H9 (cell line): ENCODE data around the gene CTNNA1. TPM values are rescaled to one million over a fixed set of nuclear protein-coding genes. Genes with fewer than 3 reads are reported as not detected.

ENCODE experiments used
- DNase-seq: peaks from one replicate; pipeline ENCODE4 v3.0.0-alpha.2; 2017
- H2AFZ ChIP-seq: one replicate; pipeline ENCODE4 v1.6.1; 2013; ENCODE audit warnings: mild to moderate bottlenecking, low read length, control low read depth, moderate library complexity
- H2AK5ac ChIP-seq: 2 replicates; pipeline ENCODE4 v1.6.1; 2013; ENCODE audit warnings: low read length, control low read depth, mixed read lengths; ENCODE audit not compliant: insufficient read length
- H2BK120ac ChIP-seq: one replicate; pipeline ENCODE4 v1.6.1; 2013; ENCODE audit warnings: low read depth, mild to moderate bottlenecking, low read length, control low read depth, inconsistent platforms; ENCODE audit not compliant: poor library complexity, severe bottlenecking
- H2BK12ac ChIP-seq: 2 replicates; pipeline ENCODE4 v1.6.1; 2013; ENCODE audit warnings: low read length, control low read depth, mixed read lengths, low read depth; ENCODE audit not compliant: insufficient read length
- H2BK15ac ChIP-seq: 2 replicates; pipeline ENCODE4 v1.6.1; 2013; ENCODE audit warnings: low read depth, low read length, control low read depth
- H2BK20ac ChIP-seq: one replicate; pipeline ENCODE4 v1.6.1; 2013; ENCODE audit warnings: low read depth, mild to moderate bottlenecking, low read length, control low read depth, inconsistent platforms; ENCODE audit not compliant: poor library complexity, severe bottlenecking
- H2BK5ac ChIP-seq: 2 replicates; pipeline ENCODE4 v1.6.1; 2013; ENCODE audit warnings: low read length, control low read depth, mixed read lengths; ENCODE audit not compliant: insufficient read length
- H3K14ac ChIP-seq: 2 replicates; pipeline ENCODE4 v1.6.1; 2013; ENCODE audit warnings: low read length, control low read depth; ENCODE audit not compliant: insufficient read depth
- H3K18ac ChIP-seq: 2 replicates; pipeline ENCODE4 v1.6.1; 2013; ENCODE audit warnings: low read depth, mild to moderate bottlenecking, mixed read lengths, low read length, control low read depth; ENCODE audit not compliant: insufficient read length
- H3K23ac ChIP-seq: 2 replicates; pipeline ENCODE4 v1.6.1; 2013; ENCODE audit warnings: low read length, control low read depth, mixed read lengths, low read depth; ENCODE audit not compliant: insufficient read length
- H3K23me2 ChIP-seq: 2 replicates; pipeline ENCODE4 v1.6.1; 2013; ENCODE audit warnings: low read depth, mild to moderate bottlenecking, mixed read lengths, low read length, control low read depth; ENCODE audit not compliant: insufficient read length, poor library complexity, severe bottlenecking
- H3K27ac ChIP-seq: 2 replicates; pipeline ENCODE4 v1.5.1; 2013; ENCODE audit warnings: low read length, control low read depth, mixed read lengths, low read depth; ENCODE audit not compliant: insufficient read length
- H3K27me3 ChIP-seq: 2 replicates; pipeline ENCODE4 v1.6.1; 2013; ENCODE audit warnings: low read length, control low read depth, inconsistent platforms; ENCODE audit not compliant: insufficient read depth
- H3K4ac ChIP-seq: 2 replicates; pipeline ENCODE4 v1.6.1; 2013; ENCODE audit warnings: low read depth, mild to moderate bottlenecking, control low read depth, inconsistent platforms, low read length, moderate library complexity
- H3K4me1 ChIP-seq: 2 replicates; pipeline ENCODE4 v1.6.1; 2013; ENCODE audit warnings: low read length, control low read depth, inconsistent platforms; ENCODE audit not compliant: insufficient read depth
- H3K4me2 ChIP-seq: 2 replicates; pipeline ENCODE4 v1.6.1; 2013; ENCODE audit warnings: low read length, control low read depth, mixed read lengths; ENCODE audit not compliant: insufficient read length, insufficient read depth
- H3K56ac ChIP-seq: 2 replicates; pipeline ENCODE4 v1.6.1; 2013; ENCODE audit warnings: low read depth, mild to moderate bottlenecking, mixed read lengths, low read length, control low read depth; ENCODE audit not compliant: insufficient read length
- H3K79me1 ChIP-seq: 2 replicates; pipeline ENCODE4 v1.6.1; 2013; ENCODE audit warnings: low read depth, mild to moderate bottlenecking, moderate library complexity, low read length, control low read depth, inconsistent platforms; ENCODE audit not compliant: insufficient read depth, poor library complexity, severe bottlenecking
- H3K79me2 ChIP-seq: 2 replicates; pipeline ENCODE4 v1.6.1; 2013; ENCODE audit warnings: low read length, control low read depth, inconsistent platforms; ENCODE audit not compliant: insufficient read depth
- H3K9ac ChIP-seq: 2 replicates; pipeline ENCODE4 v1.6.1; 2013; ENCODE audit warnings: low read length, control low read depth, mixed read lengths; ENCODE audit not compliant: insufficient read length; ENCODE audit errors: extremely low read depth
- H3K9me3 ChIP-seq: one replicate; pipeline ENCODE4 v1.6.1; 2013; ENCODE audit warnings: low read depth, low read length, inconsistent platforms; ENCODE audit not compliant: control insufficient read depth
- H3T11ph ChIP-seq: one replicate; pipeline ENCODE4 v1.6.1; 2013; ENCODE audit warnings: mild to moderate bottlenecking, low read length, control low read depth, inconsistent platforms
- H4K20me1 ChIP-seq: one replicate; pipeline ENCODE4 v1.6.1; 2013; ENCODE audit not compliant: control insufficient read depth, insufficient read length, insufficient read depth
- H4K5ac ChIP-seq: 2 replicates; pipeline ENCODE4 v1.6.1; 2013; ENCODE audit warnings: low read depth, mild to moderate bottlenecking, mixed read lengths, low read length, control low read depth; ENCODE audit not compliant: insufficient read length
- H4K8ac ChIP-seq: replicated peaks from 2 replicates; pipeline ENCODE4 v1.6.1; 2013; ENCODE audit warnings: low read length, control low read depth, mixed read lengths, low read depth; ENCODE audit not compliant: insufficient read length
- H4K91ac ChIP-seq: 2 replicates; pipeline ENCODE4 v1.6.1; 2013; ENCODE audit warnings: low read depth, mild to moderate bottlenecking, moderate library complexity, mixed read lengths, low read length, control low read depth; ENCODE audit not compliant: insufficient read length
- H3K27ac Mint-ChIP-seq, 3 experiments: 2 replicates in 2 of 3; 3 replicates in 1 of 3; pipeline ENCODE4 v1.8.0; 2020 to 2021; ENCODE audit warnings: mixed read lengths in 3 of 3, mild to moderate bottlenecking in 1 of 3, moderate library complexity in 1 of 3
- H3K27me3 Mint-ChIP-seq: 2 replicates; pipeline ENCODE4 v1.8.0; 2021; ENCODE audit warnings: low read depth, mild to moderate bottlenecking, moderate library complexity, mixed read lengths
- H3K36me3 Mint-ChIP-seq, 3 experiments: 2 replicates in 2 of 3; 3 replicates in 1 of 3; pipeline ENCODE4 v1.8.0; 2020 to 2021; ENCODE audit warnings: low read depth in 3 of 3, mixed read lengths in 3 of 3; ENCODE audit not compliant: insufficient read depth in 1 of 3
- H3K4me1 Mint-ChIP-seq, 2 experiments: 2 replicates each; pipeline ENCODE4 v1.8.0; 2020; ENCODE audit warnings: mixed read lengths in 2 of 2
- H3K4me3 Mint-ChIP-seq, 2 experiments: 2 replicates in 1 of 2; 3 replicates in 1 of 2; pipeline ENCODE4 v1.8.0; 2020 to 2021; ENCODE audit warnings: mild to moderate bottlenecking in 2 of 2, mixed read lengths in 2 of 2, moderate library complexity in 1 of 2
- H3K9me3 Mint-ChIP-seq, 2 experiments: 2 replicates in 1 of 2; 3 replicates in 1 of 2; pipeline ENCODE4 v1.8.0; 2020; ENCODE audit warnings: mild to moderate bottlenecking in 2 of 2, mixed read lengths in 2 of 2, moderate library complexity in 1 of 2
- CTCF ChIP-seq: fragments of 200-600 bp; sonication (generic); conservative IDR thresholded peaks from 3 replicates; pipeline ENCODE4 v1.8.0; 2021; ENCODE audit warnings: antibody characterized with exemption, mild to moderate bottlenecking
- WGBS: extraction: QIAGEN DNeasy Blood & Tissue Kit; methylation state at CpG from one replicate; pipeline ENCODE4 v1.1.7; 2013; ENCODE audit warnings: missing lambda C conversion rate, low lambda C conversion rate, mixed read lengths; ENCODE audit not compliant: insufficient read length; ENCODE audit errors: extremely low coverage; 5-methylcytosine and 5-hydroxymethylcytosine counted together
- total RNA-seq: library from RNA; stranded (reverse); gene quantifications from 2 replicates; pipeline ENCODE4 v1.2.1, GENCODE V29; 2021

Gene CTNNA1
- total RNA-seq, 1 experiment from 2014 or later: 354 TPM

GRCh38 chr5:138898742-138899141 is 145.5 kb downstream of the CTNNA1 start:
- peaks cover 4% of the 10 kb centered on the region for H3K79me1 ChIP-seq
- no peak overlapping the region for H3K14ac ChIP-seq
- Mint-ChIP-seq H3K27ac (peak overlapping the region in 1 of 3 experiments; percentile 66; a peak in 1 of 7 replicates), H3K4me3 (no peak overlapping the region), H3K27me3 (no peaks in the 10 kb centered on the region), H3K4me1 (peaks cover 7 to 8% of the 10 kb centered on the region in 2 experiments), H3K36me3 (peaks cover 13 to 59% (median 48%) of the 10 kb centered on the region in 3 experiments; a peak in 6 of 7 replicates), H3K9me3 (no peaks in the 10 kb centered on the region)
- no peak overlapping the region for H2BK120ac ChIP-seq
- no peak overlapping the region for H3K4me2 ChIP-seq
- WGBS: no CpG with 5 or more reads among the region's 2 CpGs
- no peak overlapping the region for H3K18ac ChIP-seq
- no peak overlapping the region for H3K27ac ChIP-seq
- no peaks in the 10 kb centered on the region for H4K20me1 ChIP-seq
- H3K9me3 ChIP-seq: no peaks in the 10 kb centered on the region
- H3K9ac ChIP-seq: no peak overlapping the region
- no peaks in the 10 kb centered on the region for H3K27me3 ChIP-seq
- H2AK5ac ChIP-seq: no peak overlapping the region
- H3T11ph ChIP-seq: no peak overlapping the region
- H2BK20ac ChIP-seq: no peak overlapping the region
- no peak overlapping the region for H4K8ac ChIP-seq
- H3K4me1 ChIP-seq: no peaks in the 10 kb centered on the region
- TF ChIP-seq CTCF: no peak
- no peak overlapping the region for H3K56ac ChIP-seq
- no peak overlapping the region for H2AFZ ChIP-seq
- H3K23ac ChIP-seq: no peak overlapping the region
- no peak overlapping the region for H2BK15ac ChIP-seq
- no peak overlapping the region for H4K5ac ChIP-seq
- no peak for DNase-seq
- H2BK5ac ChIP-seq: no peak overlapping the region
- H3K4ac ChIP-seq: no peak overlapping the region
- H2BK12ac ChIP-seq: no peak overlapping the region
- H3K23me2 ChIP-seq: no peaks in the 10 kb centered on the region
- H3K79me2 ChIP-seq: no peaks in the 10 kb centered on the region
- H4K91ac ChIP-seq: no peak overlapping the region
